ENCODE results near the gene TEX51.

Gene TEX51

GRCh38 chr2:126916744-126917143 is 18.1 kb downstream of the TEX51 start:
- DNase-seq = no peak

GRCh38 chr2:126921066-126921465 is 22.4 kb downstream of the TEX51 start:
- no peak for DNase-seq

GRCh38 chr2:126930970-126931590 is 32.4 kb downstream of the TEX51 start:
- DNase-seq = no peak

- no peak for DNase-seq
Observed at GRCh38 chr2:126932529-126932928, 33.8 kb downstream of the TEX51 start.

GRCh38 chr2:126932966-126933710 is 34.4 kb downstream of the TEX51 start:
- no peak for DNase-seq

- no peak for DNase-seq
Observed at GRCh38 chr2:126933711-126934091, 35.0 kb downstream of the TEX51 start.

GRCh38 chr2:126934809-126935208 is 36.1 kb downstream of the TEX51 start:
- DNase-seq = no peak

GRCh38 chr2:126935774-126936173 is 37.1 kb downstream of the TEX51 start:
- no peak for DNase-seq

GRCh38 chr2:126936219-126936723 is 37.6 kb downstream of the TEX51 start:
- no peak for DNase-seq

- no peak for DNase-seq
Observed at GRCh38 chr2:126940331-126940730, 41.6 kb downstream of the TEX51 start.

- DNase-seq = no peak
Observed at GRCh38 chr2:126942427-126943203, 43.9 kb downstream of the TEX51 start.

GRCh38 chr2:126943612-126944348 is 45.1 kb downstream of the TEX51 start:
- no peak for DNase-seq

- no peak for DNase-seq
Observed at GRCh38 chr2:126945118-126945517, 46.4 kb downstream of the TEX51 start.

- no peak for DNase-seq
Observed at GRCh38 chr2:126946318-126947102, 47.8 kb downstream of the TEX51 start.

GRCh38 chr2:126947103-126947429 is 48.4 kb downstream of the TEX51 start:
- no peak for DNase-seq

- no peak for DNase-seq
Observed at GRCh38 chr2:126949775-126950174, 51.1 kb downstream of the TEX51 start.

- DNase-seq = no peak
Observed at GRCh38 chr2:126950504-126950903, 51.8 kb downstream of the TEX51 start.

Data from NK-92 treated with Interleukin-12 subunit alpha and Interleukin-12 subunit beta, amount 100 ng/mL, for 24 hours (cell line).